K562 (cell line): ENCODE results near the gene SLC4A11. TPM values are rescaled to one million over a fixed set of nuclear protein-coding genes. Genes with fewer than 3 reads are reported as not detected.

Experiments
- ATAC-seq: fragments of 200-7000 bp; cut with Tn5 transposase; 3 replicates; pipeline ENCODE4 v1.9.1; 2020; ENCODE audit warnings: moderate library complexity
- BruUV-seq: library from RNA; stranded (reverse); fragments of 400-500 nt; replicated peaks from 2 replicates; lab custom pipeline; 2021; lab: Mats Ljungman, UMichigan
- CTCF ChIA-PET: fragments of 300-600 bp; formaldehyde crosslinking; extraction: SDS; loops from one replicate; lab custom pipeline; 2021; ENCODE audit warnings: low intra/inter-chr PET ratio; lab: Yijun Ruan, JAX
- POLR2A ChIA-PET: fragments of 300-600, 350-650 bp; sonication (Branson Sonifier 250); formaldehyde crosslinking; extraction: SDS; loops from one replicate; lab custom pipeline; 2021; ENCODE audit warnings: antibody characterized with exemption, inconsistent platforms; lab: Yijun Ruan, JAX
- DNase-seq, 4 experiments: peaks; one replicate each; pipeline versions ENCODE4 v3.0.0 to v3.0.0-alpha.2; 2011 to 2018; ENCODE audit warnings: low spot score in 3 of 4, mixed read lengths in 3 of 4; ENCODE audit errors: extremely low read depth in 1 of 4
- FAIRE-seq: peaks from 2 replicates; lab custom pipeline; 2011; peaks lifted over from hg19 to GRCh38; lab: Jason Lieb, UNC
- H2AFZ ChIP-seq: 2 replicates; pipeline ENCODE4 v1.6.0; 2011; ENCODE audit warnings: low read depth, low read length, control low read depth, inconsistent platforms
- H3K27ac ChIP-seq: fragments of 200-600 bp; 3 replicates; pipeline ENCODE4 v1.8.0; 2011; ENCODE audit warnings: low read depth, mild to moderate bottlenecking, control low read depth, inconsistent platforms, low read length, moderate library complexity, mixed read lengths; ENCODE audit errors: extremely low read depth
- H3K27me3 ChIP-seq, 2 experiments: fragments of 300-600 bp in 1 of 2; 2 replicates in 1 of 2; 3 replicates in 1 of 2; pipeline versions ENCODE4 v1.6.0 to v1.8.0; 2011; ENCODE audit warnings: inconsistent platforms in 2 of 2, low read length in 2 of 2, mild to moderate bottlenecking in 1 of 2, mixed read lengths in 1 of 2, moderate library complexity in 1 of 2; ENCODE audit not compliant: control insufficient read depth in 2 of 2, insufficient read depth in 2 of 2
- H3K36me3 ChIP-seq: fragments of 300-600 bp; 3 replicates; pipeline ENCODE4 v1.8.0; 2011; ENCODE audit warnings: mild to moderate bottlenecking, low read length, inconsistent platforms; ENCODE audit not compliant: control insufficient read depth, insufficient read depth
- H3K4me1 ChIP-seq, 2 experiments: fragments of 200-600 bp in 1 of 2; replicated peaks in 1 of 2; 2 replicates in 1 of 2; 3 replicates in 1 of 2; pipeline versions ENCODE4 v1.5.1 to v1.8.0; 2011; ENCODE audit warnings: inconsistent platforms in 2 of 2, low read length in 2 of 2, mild to moderate bottlenecking in 1 of 2, mixed read lengths in 1 of 2, moderate library complexity in 1 of 2; ENCODE audit not compliant: control insufficient read depth in 2 of 2, insufficient read depth in 2 of 2
- H3K4me2 ChIP-seq: 2 replicates; pipeline ENCODE4 v1.6.1; 2011; ENCODE audit warnings: low read length, control low read depth, inconsistent platforms, mixed read lengths; ENCODE audit not compliant: insufficient read depth
- H3K4me3 ChIP-seq: fragments of 200-600 bp; sonication (generic), shearing (Covaris generic); 2 replicates; pipeline ENCODE4 v1.5.1; 2016; ENCODE audit warnings: control low read depth, inconsistent platforms
- H3K79me2 ChIP-seq: fragments of 200-600 bp; 3 replicates; pipeline ENCODE4 v1.8.0; 2011; ENCODE audit warnings: low read length, inconsistent platforms; ENCODE audit not compliant: control insufficient read depth, insufficient read depth
- H3K9ac ChIP-seq, 2 experiments: 2 replicates each; pipeline versions ENCODE4 v1.6.0 to v1.6.1; 2011; ENCODE audit warnings: low read depth in 2 of 2, low read length in 2 of 2, control low read depth in 1 of 2, inconsistent platforms in 1 of 2, mild to moderate bottlenecking in 1 of 2, mixed read lengths in 1 of 2; ENCODE audit not compliant: insufficient read depth in 1 of 2
- H3K9me1 ChIP-seq: one replicate; pipeline ENCODE4 v1.6.0; 2011; ENCODE audit warnings: inconsistent platforms, mild to moderate bottlenecking, low read length, moderate library complexity; ENCODE audit not compliant: control insufficient read depth, insufficient read depth
- H3K9me3 ChIP-seq: replicated peaks from 2 replicates; pipeline ENCODE4 v1.5.1; 2011; ENCODE audit warnings: low read depth, low read length, inconsistent platforms; ENCODE audit not compliant: control insufficient read depth, insufficient read depth
- H4K20me1 ChIP-seq: replicated peaks from 2 replicates; pipeline ENCODE4 v1.6.1; 2011; ENCODE audit warnings: low read length, inconsistent platforms, mixed read lengths; ENCODE audit not compliant: control insufficient read depth, insufficient read depth
- EGR1 ChIP-seq: fragments of 450-650 bp; conservative IDR thresholded peaks from 2 replicates; pipeline ENCODE4 v1.6.1; 2017; ENCODE audit warnings: mild to moderate bottlenecking
- FUS ChIP-seq: fragments of 200-400 bp; formaldehyde crosslinking; optimal IDR thresholded peaks from 2 replicates; pipeline ENCODE3; 2017; ENCODE audit warnings: low read depth, low read length
- KHSRP ChIP-seq: fragments of 450-650 bp; IDR thresholded peaks from 2 replicates; pipeline ENCODE4 v1.6.1; 2017
- SMAD2 ChIP-seq: fragments of 150-350 bp; IDR thresholded peaks from 2 replicates; pipeline ENCODE4 v1.6.1; 2014; ENCODE audit warnings: low read depth, mild to moderate bottlenecking, low read length
- SMARCB1 ChIP-seq: IDR thresholded peaks from 2 replicates; pipeline ENCODE4 v1.6.1; 2011; ENCODE audit warnings: improper control_type of control experiment, low read depth; ENCODE audit not compliant: insufficient read length
- TEAD2 ChIP-seq: fragments of 450-650 bp; IDR thresholded peaks from 2 replicates; pipeline ENCODE4 v1.6.1; 2016; ENCODE audit warnings: missing genetic modification characterization, control low read depth, missing compliant biosample characterization
- TFAM ChIP-seq: fragments of 250-450 bp; sonication (Bioruptor Pico); conservative IDR thresholded peaks from 2 replicates; pipeline ENCODE4 v1.5.0; 2021; ENCODE audit warnings: mild to moderate bottlenecking, moderate library complexity
- ZBTB17 ChIP-seq: fragments of 450-650 bp; formaldehyde crosslinking; IDR thresholded peaks from 2 replicates; pipeline ENCODE4 v1.4.0; 2020; ENCODE audit warnings: mild to moderate bottlenecking
- ZKSCAN3 ChIP-seq: fragments of 250-450 bp; sonication (Bioruptor Pico); IDR thresholded peaks from 2 replicates; pipeline ENCODE4 v1.4.0; 2020
- ZNF12 ChIP-seq: sonication (generic); formaldehyde crosslinking; IDR thresholded peaks from 2 replicates; pipeline ENCODE4 v1.4.0; 2020; ENCODE audit warnings: mild to moderate bottlenecking, missing genetic modification reagents
- ZNF134 ChIP-seq: fragments of 250-450 bp; sonication (Bioruptor Pico); conservative IDR thresholded peaks from 2 replicates; pipeline ENCODE4 v1.4.0; 2020
- ZNF347 ChIP-seq: fragments of 450-650 bp; formaldehyde crosslinking; IDR thresholded peaks from 2 replicates; pipeline ENCODE4 v1.4.0; 2020; ENCODE audit warnings: low read depth, mild to moderate bottlenecking, moderate library complexity
- ZNF41 ChIP-seq: fragments of 250-450 bp; sonication (Bioruptor Pico); conservative IDR thresholded peaks from 2 replicates; pipeline ENCODE4 v1.4.0; 2020; ENCODE audit warnings: mild to moderate bottlenecking
- ZNF551 ChIP-seq: fragments of 250-450 bp; sonication (Bioruptor Pico); IDR thresholded peaks from 2 replicates; pipeline ENCODE4 v1.5.0; 2021; ENCODE audit warnings: mild to moderate bottlenecking, moderate library complexity
- WGBS: fragments of 100-300 bp; shearing (Covaris generic); methylation state at CpG from one replicate; pipeline ENCODE4 v1.1.6; 2016; ENCODE audit warnings: low coverage, mixed read lengths; ENCODE audit not compliant: insufficient coverage; ENCODE audit errors: missing lambda C conversion rate; 5-methylcytosine and 5-hydroxymethylcytosine counted together
- in situ Hi-C: fragments of 300-500 bp; cut with MboI; formaldehyde crosslinking; loops from 4 replicates; pipeline ENCODE4 v1.15.0; 2018; ENCODE audit warnings: inconsistent platforms, mixed read lengths
- intact Hi-C: fragments of 100-400 bp; cut with micrococcal nuclease; formaldehyde crosslinking; loops from 2 replicates; pipeline ENCODE4 v1.14.2; 2022
- polyA plus RNA-seq, 8 experiments: library from polyadenylated mRNA; depleted of rRNA in 4 of 8; stranded (reverse) in 5 of 8; unstranded in 3 of 8; fragments of >200 nt; fragmentation: Nextera tagmentation in 2 of 8; fragmentation: Illumina TruSeq in 1 of 8; extraction: Ambion mirVana in 2 of 8; extraction: Trizol in 1 of 8; gene quantifications; 2 replicates each; pipeline versions ENCODE4 v1.2.1 to v1.2.3, GENCODE V29; 2011 to 2014; ENCODE audit warnings: inconsistent platforms in 1 of 8, missing spikeins in 1 of 8
- total RNA-seq, 7 experiments: library from RNA; depleted of rRNA in 6 of 7; stranded (reverse); fragments of >200 nt in 6 of 7; fragmentation: Illumina TruSeq in 2 of 7; extraction: Trizol in 2 of 7; gene quantifications; 2 replicates each; pipeline versions ENCODE4 v1.2.1 to v1.2.3, GENCODE V29; 2011 to 2021; ENCODE audit warnings: low replicate concordance in 1 of 7
- TF ChIP-seq, protein P1 (sequence below): fragments of 450-650 bp; formaldehyde crosslinking; IDR thresholded peaks from 2 replicates; pipeline ENCODE4 v1.4.0; 2020; ENCODE audit warnings: mild to moderate bottlenecking, moderate library complexity
- TF ChIP-seq, protein P2 (sequence below): fragments of 250-450 bp; sonication (Bioruptor Pico); IDR thresholded peaks from 2 replicates; pipeline ENCODE4 v1.4.0; 2020
- TF ChIP-seq, protein P3 (sequence below): sonication (generic); formaldehyde crosslinking; IDR thresholded peaks from 2 replicates; pipeline ENCODE4 v1.8.1; 2023; ENCODE audit warnings: mild to moderate bottlenecking, missing genetic modification reagents
- TF ChIP-seq, protein P4 (sequence below): fragments of 150-350 bp; IDR thresholded peaks from 2 replicates; pipeline ENCODE4 v1.6.1; 2014; ENCODE audit warnings: low read depth, mild to moderate bottlenecking, low read length, borderline replicate concordance

The SLC4A11 gene
- total and polyA plus RNA-seq, 9 of the 15 experiments (the other 6 are each of a cell fraction or from before 2014, with no cell fraction given), result 0.10 to 2.0 (median 0.20) TPM

DNA sequence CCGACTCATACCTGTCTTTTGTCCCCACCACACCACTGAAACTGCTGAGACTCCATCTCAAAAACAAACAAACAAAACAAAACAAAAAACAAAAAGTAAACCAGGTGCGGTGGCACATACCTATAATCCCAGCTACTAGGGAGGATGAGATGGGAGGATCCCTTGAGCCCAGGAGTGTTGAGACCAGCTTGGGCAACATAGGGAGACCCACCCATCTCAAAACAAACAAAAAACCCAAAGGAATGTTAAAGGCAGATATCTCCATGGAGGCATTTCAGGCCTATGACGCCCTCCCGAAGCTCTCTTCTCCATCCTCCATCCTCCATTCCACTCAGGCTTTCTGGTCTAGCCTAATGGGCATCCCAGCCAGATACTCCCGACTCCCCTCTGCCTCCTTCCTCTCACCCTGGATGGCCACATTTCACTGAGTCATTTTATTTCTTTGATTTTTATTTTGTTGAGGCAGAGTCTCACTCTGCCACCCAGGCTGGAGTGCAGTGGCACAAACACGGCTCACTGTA is 3.2 kb upstream of the SLC4A11 start:
- Histone ChIP-seq H3K9ac (no peak overlapping the region), H3K4me2 (no peak overlapping the region), H3K27me3 (peaks cover 8 to 46% of the 10 kb centered on the region in 2 experiments; a peak in 3 of 5 replicates), H4K20me1 (no peaks in the 10 kb centered on the region; the same call in 1 of the 2 replicates), H3K9me3 (no peaks in the 10 kb centered on the region), H3K4me3 (no peak overlapping the region), H3K79me2 (no peaks in the 10 kb centered on the region), H3K36me3 (no peaks in the 10 kb centered on the region), H3K4me1 (peaks cover 0 to 26% of the 10 kb centered on the region in 2 experiments; a peak in 2 of 5 replicates), H3K27ac (no peak overlapping the region), H3K9me1 (no peaks in the 10 kb centered on the region), H2AFZ (no peak overlapping the region)
- POLR2A ChIA-PET, result no interaction called here
- in situ Hi-C loops, result no loop called here
- no TSS peak for BruUV-seq
- intact Hi-C loops, result no loop called here
- CTCF ChIA-PET, result no interaction called here
- FAIRE-seq (no peak), ATAC-seq (no peak), DNase-seq (no peak)
- WGBS, result 22% methylated on average over 5 of the region's 6 CpGs
- no peak for TF ChIP-seq SMAD2
- TF ChIP-seq, protein P1, sequence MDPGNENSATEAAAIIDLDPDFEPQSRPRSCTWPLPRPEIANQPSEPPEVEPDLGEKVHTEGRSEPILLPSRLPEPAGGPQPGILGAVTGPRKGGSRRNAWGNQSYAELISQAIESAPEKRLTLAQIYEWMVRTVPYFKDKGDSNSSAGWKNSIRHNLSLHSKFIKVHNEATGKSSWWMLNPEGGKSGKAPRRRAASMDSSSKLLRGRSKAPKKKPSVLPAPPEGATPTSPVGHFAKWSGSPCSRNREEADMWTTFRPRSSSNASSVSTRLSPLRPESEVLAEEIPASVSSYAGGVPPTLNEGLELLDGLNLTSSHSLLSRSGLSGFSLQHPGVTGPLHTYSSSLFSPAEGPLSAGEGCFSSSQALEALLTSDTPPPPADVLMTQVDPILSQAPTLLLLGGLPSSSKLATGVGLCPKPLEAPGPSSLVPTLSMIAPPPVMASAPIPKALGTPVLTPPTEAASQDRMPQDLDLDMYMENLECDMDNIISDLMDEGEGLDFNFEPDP (CRISPR knock-in tag), result no peak
- TF ChIP-seq, protein P2, sequence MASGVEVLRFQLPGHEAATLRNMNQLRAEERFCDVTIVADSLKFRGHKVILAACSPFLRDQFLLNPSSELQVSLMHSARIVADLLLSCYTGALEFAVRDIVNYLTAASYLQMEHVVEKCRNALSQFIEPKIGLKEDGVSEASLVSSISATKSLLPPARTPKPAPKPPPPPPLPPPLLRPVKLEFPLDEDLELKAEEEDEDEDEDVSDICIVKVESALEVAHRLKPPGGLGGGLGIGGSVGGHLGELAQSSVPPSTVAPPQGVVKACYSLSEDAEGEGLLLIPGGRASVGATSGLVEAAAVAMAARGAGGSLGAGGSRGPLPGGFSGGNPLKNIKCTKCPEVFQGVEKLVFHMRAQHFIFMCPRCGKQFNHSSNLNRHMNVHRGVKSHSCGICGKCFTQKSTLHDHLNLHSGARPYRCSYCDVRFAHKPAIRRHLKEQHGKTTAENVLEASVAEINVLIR (CRISPR knock-in tag), result no peak
- no peak for TF ChIP-seq ZBTB17
- no peak for TF ChIP-seq ZNF12
- TF ChIP-seq ZKSCAN3 (CRISPR knock-in tag), result no peak
- TF ChIP-seq ZNF41 (CRISPR knock-in tag), result no peak
- TF ChIP-seq, protein P3, sequence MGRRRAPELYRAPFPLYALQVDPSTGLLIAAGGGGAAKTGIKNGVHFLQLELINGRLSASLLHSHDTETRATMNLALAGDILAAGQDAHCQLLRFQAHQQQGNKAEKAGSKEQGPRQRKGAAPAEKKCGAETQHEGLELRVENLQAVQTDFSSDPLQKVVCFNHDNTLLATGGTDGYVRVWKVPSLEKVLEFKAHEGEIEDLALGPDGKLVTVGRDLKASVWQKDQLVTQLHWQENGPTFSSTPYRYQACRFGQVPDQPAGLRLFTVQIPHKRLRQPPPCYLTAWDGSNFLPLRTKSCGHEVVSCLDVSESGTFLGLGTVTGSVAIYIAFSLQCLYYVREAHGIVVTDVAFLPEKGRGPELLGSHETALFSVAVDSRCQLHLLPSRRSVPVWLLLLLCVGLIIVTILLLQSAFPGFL (CRISPR knock-in tag), result no peak
- no peak for TF ChIP-seq TFAM (CRISPR knock-in tag)
- TF ChIP-seq EGR1, result no peak
- no peak for TF ChIP-seq ZNF347
- TF ChIP-seq ZNF134, result no peak
- TF ChIP-seq, protein P4, sequence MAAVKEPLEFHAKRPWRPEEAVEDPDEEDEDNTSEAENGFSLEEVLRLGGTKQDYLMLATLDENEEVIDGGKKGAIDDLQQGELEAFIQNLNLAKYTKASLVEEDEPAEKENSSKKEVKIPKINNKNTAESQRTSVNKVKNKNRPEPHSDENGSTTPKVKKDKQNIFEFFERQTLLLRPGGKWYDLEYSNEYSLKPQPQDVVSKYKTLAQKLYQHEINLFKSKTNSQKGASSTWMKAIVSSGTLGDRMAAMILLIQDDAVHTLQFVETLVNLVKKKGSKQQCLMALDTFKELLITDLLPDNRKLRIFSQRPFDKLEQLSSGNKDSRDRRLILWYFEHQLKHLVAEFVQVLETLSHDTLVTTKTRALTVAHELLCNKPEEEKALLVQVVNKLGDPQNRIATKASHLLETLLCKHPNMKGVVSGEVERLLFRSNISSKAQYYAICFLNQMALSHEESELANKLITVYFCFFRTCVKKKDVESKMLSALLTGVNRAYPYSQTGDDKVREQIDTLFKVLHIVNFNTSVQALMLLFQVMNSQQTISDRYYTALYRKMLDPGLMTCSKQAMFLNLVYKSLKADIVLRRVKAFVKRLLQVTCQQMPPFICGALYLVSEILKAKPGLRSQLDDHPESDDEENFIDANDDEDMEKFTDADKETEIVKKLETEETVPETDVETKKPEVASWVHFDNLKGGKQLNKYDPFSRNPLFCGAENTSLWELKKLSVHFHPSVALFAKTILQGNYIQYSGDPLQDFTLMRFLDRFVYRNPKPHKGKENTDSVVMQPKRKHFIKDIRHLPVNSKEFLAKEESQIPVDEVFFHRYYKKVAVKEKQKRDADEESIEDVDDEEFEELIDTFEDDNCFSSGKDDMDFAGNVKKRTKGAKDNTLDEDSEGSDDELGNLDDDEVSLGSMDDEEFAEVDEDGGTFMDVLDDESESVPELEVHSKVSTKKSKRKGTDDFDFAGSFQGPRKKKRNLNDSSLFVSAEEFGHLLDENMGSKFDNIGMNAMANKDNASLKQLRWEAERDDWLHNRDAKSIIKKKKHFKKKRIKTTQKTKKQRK, result no peak
- no peak for TF ChIP-seq FUS
- TF ChIP-seq ZNF551 (CRISPR knock-in tag), result no peak
- no peak for TF ChIP-seq TEAD2 (tag)
- TF ChIP-seq SMARCB1, result no peak
- TF ChIP-seq KHSRP, result no peak
